GM12878 (cell line): Measurements from ENCODE around the gene LMBR1. TPM values are rescaled to one million over a fixed set of nuclear protein-coding genes. Genes with fewer than 3 reads are reported as not detected.

Experiments
- CBFB ChIP-seq: IDR thresholded peaks from 2 replicates; pipeline ENCODE4 v1.6.1; 2016; ENCODE audit warnings: antibody characterized with exemption, low read depth
- CBX5 ChIP-seq: sonication (generic); IDR thresholded peaks from 2 replicates; pipeline ENCODE4 v1.6.1; 2016; ENCODE audit warnings: low read depth, moderate library complexity, mild to moderate bottlenecking, inconsistent platforms
- CHD4 ChIP-seq: fragments of 200-600 bp; sonication (generic); IDR thresholded peaks from 2 replicates; pipeline ENCODE4 v1.6.1; 2016; ENCODE audit warnings: mild to moderate bottlenecking
- DPF2 ChIP-seq: fragments of 450-650 bp; IDR thresholded peaks from 2 replicates; pipeline ENCODE4 v1.6.1; 2017; ENCODE audit warnings: mild to moderate bottlenecking
- ESRRA ChIP-seq: IDR thresholded peaks from 2 replicates; pipeline ENCODE4 v1.6.1; 2012; ENCODE audit warnings: mild to moderate bottlenecking, low read length, improper control_type of control experiment
- FOXM1 ChIP-seq: IDR thresholded peaks from 2 replicates; pipeline ENCODE4 v1.6.1; 2012; ENCODE audit warnings: low read depth, mild to moderate bottlenecking, inconsistent platforms, low read length, moderate library complexity
- HDAC2 ChIP-seq: fragments of 200-600 bp; sonication (generic); IDR thresholded peaks from 2 replicates; pipeline ENCODE4 v1.6.1; 2017
- HDAC6 ChIP-seq: fragments of 200-600 bp; sonication (generic); IDR thresholded peaks from one replicate; pipeline ENCODE4 v1.8.0; 2017; ENCODE audit warnings: antibody characterized with exemption; ENCODE audit not compliant: unreplicated experiment
- MXI1 ChIP-seq: fragments of 150-350 bp; IDR thresholded peaks from 2 replicates; pipeline ENCODE4 v1.6.1; 2011; ENCODE audit warnings: low read depth, mild to moderate bottlenecking, inconsistent platforms, low read length, improper control_type of control experiment
- MYB ChIP-seq: fragments of 150-350 bp; IDR thresholded peaks from 2 replicates; pipeline ENCODE4 v1.6.1; 2014; ENCODE audit warnings: mild to moderate bottlenecking, low read depth, low read length, borderline replicate concordance
- PAX5 ChIP-seq: IDR thresholded peaks from 2 replicates; pipeline ENCODE4 v1.6.1; 2011; ENCODE audit warnings: low read depth, low read length, borderline replicate concordance
- POU2F2 ChIP-seq: IDR thresholded peaks from 3 replicates; pipeline ENCODE4 v1.6.1; 2011; ENCODE audit warnings: low read depth, mild to moderate bottlenecking, low read length, borderline replicate concordance
- RFX5 ChIP-seq: IDR thresholded peaks from 2 replicates; pipeline ENCODE4 v1.6.1; 2011; ENCODE audit warnings: low read depth, low read length, improper control_type of control experiment
- SIN3A ChIP-seq: IDR thresholded peaks from 2 replicates; pipeline ENCODE4 v1.6.1; 2012; ENCODE audit warnings: low read depth, low read length, improper control_type of control experiment
- TBL1XR1 ChIP-seq: IDR thresholded peaks from 2 replicates; pipeline ENCODE4 v1.6.1; 2012; ENCODE audit warnings: low read depth, low read length, improper control_type of control experiment
- YY1 ChIP-seq: IDR thresholded peaks from 2 replicates; pipeline ENCODE4 v1.6.1; 2011; ENCODE audit warnings: low read depth, mild to moderate bottlenecking, low read length
- ZNF384 ChIP-seq: IDR thresholded peaks from 2 replicates; pipeline ENCODE4 v1.6.1; 2012; ENCODE audit warnings: low read depth, mild to moderate bottlenecking, low read length, improper control_type of control experiment, borderline replicate concordance
- ZNF622 ChIP-seq: fragments of 450-650 bp; IDR thresholded peaks from 2 replicates; pipeline ENCODE4 v1.6.1; 2017; ENCODE audit warnings: mild to moderate bottlenecking, inconsistent platforms
- polyA plus RNA-seq, 11 experiments: library from polyadenylated mRNA; depleted of rRNA in 4 of 11; unstranded in 6 of 11; stranded (reverse) in 5 of 11; fragments of >200 nt; fragmentation: Nextera tagmentation in 4 of 11; fragmentation: Illumina TruSeq in 1 of 11; extraction: Ambion mirVana in 4 of 11; extraction: Trizol in 1 of 11; gene quantifications; 1 replicate in 1 of 11; 2 replicates in 10 of 11; pipeline versions ENCODE4 v1.2.1 to v1.2.3, GENCODE V29; 2011 to 2016; ENCODE audit warnings: inconsistent platforms in 2 of 11, missing spikeins in 2 of 11, low read depth in 1 of 11
- total RNA-seq, 4 experiments: library from RNA; depleted of rRNA in 3 of 4; stranded (reverse); fragments of >200 nt in 3 of 4; fragmentation: Illumina TruSeq in 1 of 4; extraction: Trizol in 1 of 4; gene quantifications; 2 replicates each; pipeline versions ENCODE4 v1.2.1 to v1.2.3, GENCODE V29; 2013 to 2021
- TF ChIP-seq, protein P1 (sequence below): fragments of 450-650 bp; IDR thresholded peaks from 2 replicates; pipeline ENCODE4 v1.6.1; 2017; ENCODE audit warnings: mild to moderate bottlenecking, moderate library complexity
- TF ChIP-seq, protein P2 (sequence below): fragments of 150-350 bp; IDR thresholded peaks from 2 replicates; pipeline ENCODE4 v1.6.1; 2016; ENCODE audit warnings: low read depth, low read length
- TF ChIP-seq, protein P3 (sequence below): fragments of 450-650 bp; IDR thresholded peaks from 2 replicates; pipeline ENCODE4 v1.6.1; 2016; ENCODE audit warnings: mild to moderate bottlenecking, moderate library complexity, borderline replicate concordance

Gene LMBR1
- total and polyA plus RNA-seq, 10 of the 15 experiments (the other 5 are each of a cell fraction or from before 2014, with no cell fraction given) = 4.0 to 63.5 (median 28.8) TPM

DNA sequence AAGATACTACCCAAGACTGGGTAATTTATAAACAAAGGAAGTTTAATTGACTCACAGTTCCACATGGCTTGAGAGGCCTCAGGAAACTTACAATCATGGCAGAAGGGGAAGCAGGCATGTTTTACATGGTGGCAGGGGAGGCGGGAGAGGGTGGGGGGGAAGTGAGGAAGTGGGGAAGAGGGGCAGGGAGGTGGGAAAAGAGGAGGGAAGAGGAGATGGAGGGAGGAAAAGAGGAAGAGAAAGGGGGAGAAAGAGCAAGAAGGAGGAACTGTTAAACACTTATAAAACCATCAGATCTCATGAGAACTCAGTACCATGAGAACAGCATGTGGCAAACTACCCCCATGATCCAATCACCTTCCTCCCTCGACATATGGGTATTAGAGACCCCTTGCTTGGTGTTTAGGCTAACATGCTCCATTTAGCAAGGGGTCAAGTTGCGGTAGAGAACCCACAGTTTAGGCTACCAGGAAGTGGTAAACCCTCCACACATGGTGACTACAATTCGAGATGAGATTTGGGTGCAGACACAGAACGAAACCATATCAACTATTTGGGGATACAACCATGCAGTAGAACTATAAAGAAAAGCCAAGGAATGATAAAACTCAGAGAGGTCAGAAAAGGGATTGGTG is 3.5 kb upstream of the LMBR1 start (continued):
- TF ChIP-seq, protein P1, sequence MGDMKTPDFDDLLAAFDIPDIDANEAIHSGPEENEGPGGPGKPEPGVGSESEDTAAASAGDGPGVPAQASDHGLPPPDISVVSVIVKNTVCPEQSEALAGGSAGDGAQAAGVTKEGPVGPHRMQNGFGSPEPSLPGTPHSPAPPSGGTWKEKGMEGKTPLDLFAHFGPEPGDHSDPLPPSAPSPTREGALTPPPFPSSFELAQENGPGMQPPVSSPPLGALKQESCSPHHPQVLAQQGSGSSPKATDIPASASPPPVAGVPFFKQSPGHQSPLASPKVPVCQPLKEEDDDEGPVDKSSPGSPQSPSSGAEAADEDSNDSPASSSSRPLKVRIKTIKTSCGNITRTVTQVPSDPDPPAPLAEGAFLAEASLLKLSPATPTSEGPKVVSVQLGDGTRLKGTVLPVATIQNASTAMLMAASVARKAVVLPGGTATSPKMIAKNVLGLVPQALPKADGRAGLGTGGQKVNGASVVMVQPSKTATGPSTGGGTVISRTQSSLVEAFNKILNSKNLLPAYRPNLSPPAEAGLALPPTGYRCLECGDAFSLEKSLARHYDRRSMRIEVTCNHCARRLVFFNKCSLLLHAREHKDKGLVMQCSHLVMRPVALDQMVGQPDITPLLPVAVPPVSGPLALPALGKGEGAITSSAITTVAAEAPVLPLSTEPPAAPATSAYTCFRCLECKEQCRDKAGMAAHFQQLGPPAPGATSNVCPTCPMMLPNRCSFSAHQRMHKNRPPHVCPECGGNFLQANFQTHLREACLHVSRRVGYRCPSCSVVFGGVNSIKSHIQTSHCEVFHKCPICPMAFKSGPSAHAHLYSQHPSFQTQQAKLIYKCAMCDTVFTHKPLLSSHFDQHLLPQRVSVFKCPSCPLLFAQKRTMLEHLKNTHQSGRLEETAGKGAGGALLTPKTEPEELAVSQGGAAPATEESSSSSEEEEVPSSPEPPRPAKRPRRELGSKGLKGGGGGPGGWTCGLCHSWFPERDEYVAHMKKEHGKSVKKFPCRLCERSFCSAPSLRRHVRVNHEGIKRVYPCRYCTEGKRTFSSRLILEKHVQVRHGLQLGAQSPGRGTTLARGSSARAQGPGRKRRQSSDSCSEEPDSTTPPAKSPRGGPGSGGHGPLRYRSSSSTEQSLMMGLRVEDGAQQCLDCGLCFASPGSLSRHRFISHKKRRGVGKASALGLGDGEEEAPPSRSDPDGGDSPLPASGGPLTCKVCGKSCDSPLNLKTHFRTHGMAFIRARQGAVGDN = no peak
- TF ChIP-seq HDAC6 = no peak
- TF ChIP-seq SIN3A = no peak
- TF ChIP-seq, protein P2, sequence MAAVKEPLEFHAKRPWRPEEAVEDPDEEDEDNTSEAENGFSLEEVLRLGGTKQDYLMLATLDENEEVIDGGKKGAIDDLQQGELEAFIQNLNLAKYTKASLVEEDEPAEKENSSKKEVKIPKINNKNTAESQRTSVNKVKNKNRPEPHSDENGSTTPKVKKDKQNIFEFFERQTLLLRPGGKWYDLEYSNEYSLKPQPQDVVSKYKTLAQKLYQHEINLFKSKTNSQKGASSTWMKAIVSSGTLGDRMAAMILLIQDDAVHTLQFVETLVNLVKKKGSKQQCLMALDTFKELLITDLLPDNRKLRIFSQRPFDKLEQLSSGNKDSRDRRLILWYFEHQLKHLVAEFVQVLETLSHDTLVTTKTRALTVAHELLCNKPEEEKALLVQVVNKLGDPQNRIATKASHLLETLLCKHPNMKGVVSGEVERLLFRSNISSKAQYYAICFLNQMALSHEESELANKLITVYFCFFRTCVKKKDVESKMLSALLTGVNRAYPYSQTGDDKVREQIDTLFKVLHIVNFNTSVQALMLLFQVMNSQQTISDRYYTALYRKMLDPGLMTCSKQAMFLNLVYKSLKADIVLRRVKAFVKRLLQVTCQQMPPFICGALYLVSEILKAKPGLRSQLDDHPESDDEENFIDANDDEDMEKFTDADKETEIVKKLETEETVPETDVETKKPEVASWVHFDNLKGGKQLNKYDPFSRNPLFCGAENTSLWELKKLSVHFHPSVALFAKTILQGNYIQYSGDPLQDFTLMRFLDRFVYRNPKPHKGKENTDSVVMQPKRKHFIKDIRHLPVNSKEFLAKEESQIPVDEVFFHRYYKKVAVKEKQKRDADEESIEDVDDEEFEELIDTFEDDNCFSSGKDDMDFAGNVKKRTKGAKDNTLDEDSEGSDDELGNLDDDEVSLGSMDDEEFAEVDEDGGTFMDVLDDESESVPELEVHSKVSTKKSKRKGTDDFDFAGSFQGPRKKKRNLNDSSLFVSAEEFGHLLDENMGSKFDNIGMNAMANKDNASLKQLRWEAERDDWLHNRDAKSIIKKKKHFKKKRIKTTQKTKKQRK = no peak
- TF ChIP-seq HDAC2 = no peak
- no peak for TF ChIP-seq TBL1XR1
- TF ChIP-seq CBX5 = 0 out of 2 replicates have a peak, but pooled peaks have one; percentile 3
- no peak for TF ChIP-seq ESRRA
- TF ChIP-seq DPF2 = no peak; the same call in 1 of the 2 replicates
- TF ChIP-seq YY1 = no peak
- TF ChIP-seq POU2F2 = no peak
- TF ChIP-seq PAX5 = peak; percentile 74; the same call in 1 of the 2 replicates
- TF ChIP-seq, protein P3, sequence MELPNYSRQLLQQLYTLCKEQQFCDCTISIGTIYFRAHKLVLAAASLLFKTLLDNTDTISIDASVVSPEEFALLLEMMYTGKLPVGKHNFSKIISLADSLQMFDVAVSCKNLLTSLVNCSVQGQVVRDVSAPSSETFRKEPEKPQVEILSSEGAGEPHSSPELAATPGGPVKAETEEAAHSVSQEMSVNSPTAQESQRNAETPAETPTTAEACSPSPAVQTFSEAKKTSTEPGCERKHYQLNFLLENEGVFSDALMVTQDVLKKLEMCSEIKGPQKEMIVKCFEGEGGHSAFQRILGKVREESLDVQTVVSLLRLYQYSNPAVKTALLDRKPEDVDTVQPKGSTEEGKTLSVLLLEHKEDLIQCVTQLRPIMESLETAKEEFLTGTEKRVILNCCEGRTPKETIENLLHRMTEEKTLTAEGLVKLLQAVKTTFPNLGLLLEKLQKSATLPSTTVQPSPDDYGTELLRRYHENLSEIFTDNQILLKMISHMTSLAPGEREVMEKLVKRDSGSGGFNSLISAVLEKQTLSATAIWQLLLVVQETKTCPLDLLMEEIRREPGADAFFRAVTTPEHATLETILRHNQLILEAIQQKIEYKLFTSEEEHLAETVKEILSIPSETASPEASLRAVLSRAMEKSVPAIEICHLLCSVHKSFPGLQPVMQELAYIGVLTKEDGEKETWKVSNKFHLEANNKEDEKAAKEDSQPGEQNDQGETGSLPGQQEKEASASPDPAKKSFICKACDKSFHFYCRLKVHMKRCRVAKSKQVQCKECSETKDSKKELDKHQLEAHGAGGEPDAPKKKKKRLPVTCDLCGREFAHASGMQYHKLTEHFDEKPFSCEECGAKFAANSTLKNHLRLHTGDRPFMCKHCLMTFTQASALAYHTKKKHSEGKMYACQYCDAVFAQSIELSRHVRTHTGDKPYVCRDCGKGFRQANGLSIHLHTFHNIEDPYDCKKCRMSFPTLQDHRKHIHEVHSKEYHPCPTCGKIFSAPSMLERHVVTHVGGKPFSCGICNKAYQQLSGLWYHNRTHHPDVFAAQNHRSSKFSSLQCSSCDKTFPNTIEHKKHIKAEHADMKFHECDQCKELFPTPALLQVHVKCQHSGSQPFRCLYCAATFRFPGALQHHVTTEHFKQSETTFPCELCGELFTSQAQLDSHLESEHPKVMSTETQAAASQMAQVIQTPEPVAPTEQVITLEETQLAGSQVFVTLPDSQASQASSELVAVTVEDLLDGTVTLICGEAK = no peak
- no peak for TF ChIP-seq ZNF622
- no peak for TF ChIP-seq ZNF384
- TF ChIP-seq RFX5 = no peak
- peak; percentile 62; the same call in 1 of the 2 replicates for TF ChIP-seq CBFB
- TF ChIP-seq MYB = no peak
- no peak for TF ChIP-seq CHD4
- TF ChIP-seq FOXM1 = no peak
- no peak for TF ChIP-seq MXI1
